Mesenchymal stem cell (in vitro differentiated cells and primary cell): Measurements from ENCODE around the gene HABP4.

ENCODE experiments used
- DNase-seq: peaks from one replicate; pipeline ENCODE4 v3.0.0-alpha.2; 2013
- H2AFZ ChIP-seq: one replicate; pipeline ENCODE4 v1.6.1; 2013; ENCODE audit warnings: low read depth, mild to moderate bottlenecking, control low read depth, inconsistent platforms, low read length, moderate library complexity
- H2AK5ac ChIP-seq: 2 replicates; pipeline ENCODE4 v1.6.1; 2013; ENCODE audit warnings: low read length, moderate library complexity, mild to moderate bottlenecking, inconsistent platforms; ENCODE audit not compliant: severe bottlenecking
- H2BK120ac ChIP-seq: one replicate; pipeline ENCODE4 v1.6.1; 2013; ENCODE audit warnings: low read depth, mild to moderate bottlenecking, inconsistent platforms, low read length, moderate library complexity
- H2BK12ac ChIP-seq, 2 experiments: one replicate each; pipeline ENCODE4 v1.6.1; 2013; ENCODE audit warnings: inconsistent platforms in 2 of 2, low read length in 2 of 2, mild to moderate bottlenecking in 2 of 2, moderate library complexity in 2 of 2, control low read depth in 1 of 2
- H2BK15ac ChIP-seq: one replicate; pipeline ENCODE4 v1.6.1; 2013; ENCODE audit warnings: mild to moderate bottlenecking, low read depth, inconsistent platforms; ENCODE audit not compliant: poor library complexity, severe bottlenecking
- H2BK5ac ChIP-seq: 2 replicates; pipeline ENCODE4 v1.6.1; 2013; ENCODE audit warnings: low read depth, mild to moderate bottlenecking, low read length, control low read depth, inconsistent platforms; ENCODE audit not compliant: poor library complexity, severe bottlenecking
- H3K14ac ChIP-seq, 2 experiments: one replicate each; pipeline ENCODE4 v1.6.1; 2013; ENCODE audit warnings: inconsistent platforms in 2 of 2, low read length in 2 of 2, control low read depth in 1 of 2, mild to moderate bottlenecking in 1 of 2, moderate library complexity in 1 of 2
- H3K18ac ChIP-seq, 2 experiments: one replicate each; pipeline ENCODE4 v1.6.1; 2013; ENCODE audit warnings: inconsistent platforms in 2 of 2, low read length in 2 of 2, control low read depth in 1 of 2, low read depth in 1 of 2, mild to moderate bottlenecking in 1 of 2
- H3K23ac ChIP-seq, 2 experiments: one replicate each; pipeline ENCODE4 v1.6.1; 2013; ENCODE audit warnings: inconsistent platforms in 2 of 2, low read length in 2 of 2, mild to moderate bottlenecking in 2 of 2, moderate library complexity in 2 of 2, control low read depth in 1 of 2
- H3K27ac ChIP-seq: 2 replicates; pipeline ENCODE4 v1.5.1; 2013; ENCODE audit warnings: mild to moderate bottlenecking, moderate library complexity, low read length, control low read depth, inconsistent platforms; ENCODE audit not compliant: poor library complexity, severe bottlenecking
- H3K27me3 ChIP-seq, 2 experiments: 2 replicates each; pipeline versions ENCODE4 v1.6.1 to v1.7.0; 2013; ENCODE audit warnings: low read length in 2 of 2, mild to moderate bottlenecking in 2 of 2, moderate library complexity in 2 of 2, control low read depth in 1 of 2, inconsistent platforms in 1 of 2; ENCODE audit not compliant: control insufficient read depth in 1 of 2, insufficient read depth in 1 of 2
- H3K36me3 ChIP-seq, 2 experiments: 2 replicates each; pipeline versions ENCODE4 v1.6.1 to v1.7.0; 2013; ENCODE audit warnings: low read length in 2 of 2, control low read depth in 1 of 2, inconsistent platforms in 1 of 2, low read depth in 1 of 2, mild to moderate bottlenecking in 1 of 2; ENCODE audit not compliant: insufficient read depth in 2 of 2, control insufficient read depth in 1 of 2
- H3K4ac ChIP-seq, 2 experiments: one replicate each; pipeline ENCODE4 v1.6.1; 2013; ENCODE audit warnings: inconsistent platforms in 2 of 2, low read length in 2 of 2, mild to moderate bottlenecking in 2 of 2, moderate library complexity in 2 of 2, control low read depth in 1 of 2, low read depth in 1 of 2
- H3K4me1 ChIP-seq: 2 replicates; pipeline ENCODE4 v1.6.1; 2013; ENCODE audit warnings: low read depth, low read length, control low read depth; ENCODE audit not compliant: control insufficient read depth, insufficient read depth
- H3K4me2 ChIP-seq: 2 replicates; pipeline ENCODE4 v1.6.1; 2013; ENCODE audit warnings: low read length, mild to moderate bottlenecking, inconsistent platforms; ENCODE audit not compliant: poor library complexity, severe bottlenecking
- H3K4me3 ChIP-seq, 2 experiments: 2 replicates each; pipeline versions ENCODE4 v1.5.1 to v1.7.0; 2013; ENCODE audit warnings: low read length in 2 of 2, mild to moderate bottlenecking in 2 of 2, control low read depth in 1 of 2, low read depth in 1 of 2; ENCODE audit not compliant: insufficient read depth in 1 of 2
- H3K79me1 ChIP-seq: replicated peaks from 2 replicates; pipeline ENCODE4 v1.6.1; 2013; ENCODE audit warnings: mild to moderate bottlenecking, control low read depth, low read length, inconsistent platforms; ENCODE audit not compliant: poor library complexity, severe bottlenecking
- H3K9ac ChIP-seq: 2 replicates; pipeline ENCODE4 v1.7.0; 2013; ENCODE audit warnings: mild to moderate bottlenecking, low read length, moderate library complexity
- H3K9me3 ChIP-seq: 2 replicates; pipeline ENCODE4 v1.7.0; 2013; ENCODE audit warnings: mild to moderate bottlenecking, low read length; ENCODE audit not compliant: control insufficient read depth
- H4K8ac ChIP-seq: one replicate; pipeline ENCODE4 v1.6.1; 2013; ENCODE audit warnings: inconsistent platforms, mild to moderate bottlenecking, low read length, moderate library complexity
- H4K91ac ChIP-seq: one replicate; pipeline ENCODE4 v1.6.1; 2013; ENCODE audit warnings: mild to moderate bottlenecking, low read length, inconsistent platforms
- WGBS: methylation state at CpG from one replicate; pipeline ENCODE4 v1.1.7; 2013; ENCODE audit warnings: mixed read lengths; 5-methylcytosine and 5-hydroxymethylcytosine counted together

HABP4 gene

DNA sequence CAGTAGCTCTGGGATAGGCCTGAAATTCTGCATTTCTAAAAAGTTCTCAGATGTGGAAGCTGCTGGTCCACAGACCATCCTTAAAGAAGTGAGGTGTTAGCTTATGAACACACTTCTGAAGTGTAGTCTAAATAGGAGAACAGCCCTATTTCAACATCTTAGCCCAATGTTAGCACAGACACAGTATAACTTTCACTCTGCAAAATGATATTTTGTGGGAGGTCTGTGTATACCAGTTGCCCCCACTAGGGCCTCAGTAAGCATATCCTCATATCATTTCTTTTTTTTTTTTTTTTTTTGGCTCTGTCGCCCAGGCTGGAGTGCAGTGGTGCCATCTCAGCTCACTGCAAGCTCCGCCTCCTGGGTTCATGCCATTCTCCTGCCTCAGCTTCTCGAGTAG lies 7.5 kb upstream of the HABP4 start:
- no peak overlapping the region for H2BK12ac ChIP-seq
- H3K4me2 ChIP-seq: no peak overlapping the region
- no peak overlapping the region for H2AFZ ChIP-seq
- H4K91ac ChIP-seq: no peak overlapping the region
- no peaks in the 10 kb centered on the region for H3K9me3 ChIP-seq
- no peaks in the 10 kb centered on the region for H3K79me1 ChIP-seq
- H3K4me3 ChIP-seq: no peak overlapping the region
- H3K27me3 ChIP-seq: no peaks in the 10 kb centered on the region
- H3K27ac ChIP-seq: no peak overlapping the region
- H3K23ac ChIP-seq: no peak overlapping the region
- H2BK15ac ChIP-seq: no peak overlapping the region
- no peaks in the 10 kb centered on the region for H3K4me1 ChIP-seq
- WGBS: 100% methylated on average over 3 of the region's 3 CpGs
- H3K36me3 ChIP-seq: no peaks in the 10 kb centered on the region
- H2BK5ac ChIP-seq: no peak overlapping the region
- no peak overlapping the region for H2AK5ac ChIP-seq
- no peak overlapping the region for H3K9ac ChIP-seq
- no peak overlapping the region for H3K14ac ChIP-seq
- no peak overlapping the region for H2BK120ac ChIP-seq
- H4K8ac ChIP-seq: no peak overlapping the region
- H3K4ac ChIP-seq: no peak overlapping the region
- no peak overlapping the region for H3K18ac ChIP-seq
- no peak for DNase-seq

DNA sequence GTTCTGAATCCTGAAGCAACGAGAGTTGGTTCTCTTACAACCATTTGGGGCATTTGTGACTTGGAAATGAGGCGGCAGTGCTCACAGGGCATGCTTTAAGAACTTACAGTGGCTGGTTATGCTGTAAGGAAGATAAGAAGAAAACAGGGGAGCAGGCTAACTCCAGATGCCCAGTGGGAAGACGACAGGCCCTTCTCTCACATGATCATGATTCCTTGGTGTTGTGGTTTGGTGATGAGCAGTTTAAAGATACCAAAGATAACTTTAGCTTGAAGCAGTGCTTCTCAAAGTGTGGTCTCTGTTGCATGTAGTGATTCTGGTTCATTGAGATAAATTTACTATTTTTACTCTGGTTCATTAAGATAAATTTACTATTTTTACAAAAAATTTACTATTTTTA lies 2.6 kb upstream of the HABP4 start:
- no peak overlapping the region for H3K4me2 ChIP-seq
- H3K4me1 ChIP-seq: no peaks in the 10 kb centered on the region
- H2AFZ ChIP-seq: no peak overlapping the region
- no peak overlapping the region for H3K23ac ChIP-seq
- H2BK120ac ChIP-seq: no peak overlapping the region
- 72% methylated on average over 3 of the region's 3 CpGs for WGBS
- H3K79me1 ChIP-seq: peaks cover 2% of the 10 kb centered on the region
- no peaks in the 10 kb centered on the region for H3K27me3 ChIP-seq
- peak overlapping the region; percentile 53 for H2AK5ac ChIP-seq
- H3K9ac ChIP-seq: no peak overlapping the region
- H3K4ac ChIP-seq: no peak overlapping the region
- H3K9me3 ChIP-seq: no peaks in the 10 kb centered on the region
- H3K27ac ChIP-seq: no peak overlapping the region
- no peak overlapping the region for H2BK12ac ChIP-seq
- H3K36me3 ChIP-seq: no peaks in the 10 kb centered on the region
- H3K4me3 ChIP-seq: no peak overlapping the region
- H3K14ac ChIP-seq: no peak overlapping the region
- no peak overlapping the region for H3K18ac ChIP-seq
- H4K8ac ChIP-seq: no peak overlapping the region
- peak; percentile 66 for DNase-seq
- H2BK5ac ChIP-seq: no peak overlapping the region
- no peak overlapping the region for H4K91ac ChIP-seq
- H2BK15ac ChIP-seq: no peak overlapping the region

DNA sequence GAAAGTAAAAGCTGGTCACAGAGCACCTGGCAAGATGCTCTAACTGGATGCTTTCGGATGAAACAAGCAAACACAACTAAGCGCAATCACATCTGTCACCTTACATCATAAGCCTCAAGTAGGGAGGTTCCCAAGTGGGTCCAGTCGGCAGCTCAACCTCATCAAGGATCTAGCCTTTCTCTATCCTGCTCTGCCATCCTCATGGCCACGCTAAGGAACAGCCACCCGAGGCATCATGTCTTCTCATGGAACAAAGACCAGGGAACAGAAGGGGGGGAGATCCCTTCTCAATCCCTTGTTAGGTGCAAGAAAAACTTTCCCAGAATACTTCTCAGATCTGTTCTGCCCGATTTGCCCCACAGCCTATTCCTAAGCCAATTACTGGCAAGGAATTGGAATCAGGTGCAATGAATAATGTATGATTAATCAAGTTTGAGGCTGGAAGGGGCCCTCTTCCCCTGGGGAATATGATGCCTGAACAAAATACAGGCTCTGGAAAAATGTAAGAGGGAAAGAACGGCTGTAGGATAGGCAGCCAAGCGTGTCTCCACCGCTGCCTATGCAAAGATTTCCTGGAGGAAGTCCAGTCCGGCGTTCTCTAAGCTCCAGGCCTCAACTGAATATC lies 1.3 kb upstream of the HABP4 start:
- Histone ChIP-seq H3K4ac (no peak overlapping the region), H3K18ac (no peak overlapping the region), H3K9me3 (no peaks in the 10 kb centered on the region), H3K27ac (no peak overlapping the region), H3K23ac (no peak overlapping the region), H2AK5ac (no peak overlapping the region), H3K9ac (no peak overlapping the region), H3K4me2 (no peak overlapping the region), H3K27me3 (no peaks in the 10 kb centered on the region), H3K4me1 (no peaks in the 10 kb centered on the region), H4K8ac (no peak overlapping the region), H3K14ac (no peak overlapping the region), H4K91ac (no peak overlapping the region), H2BK5ac (no peak overlapping the region), H2AFZ (no peak overlapping the region), H3K79me1 (peaks cover 2% of the 10 kb centered on the region), H2BK12ac (no peak overlapping the region), H3K36me3 (no peaks in the 10 kb centered on the region), H3K4me3 (no peak overlapping the region), H2BK120ac (no peak overlapping the region), H2BK15ac (no peak overlapping the region)
- WGBS: 96% methylated on average over 10 of the region's 11 CpGs
- no peak for DNase-seq

DNA sequence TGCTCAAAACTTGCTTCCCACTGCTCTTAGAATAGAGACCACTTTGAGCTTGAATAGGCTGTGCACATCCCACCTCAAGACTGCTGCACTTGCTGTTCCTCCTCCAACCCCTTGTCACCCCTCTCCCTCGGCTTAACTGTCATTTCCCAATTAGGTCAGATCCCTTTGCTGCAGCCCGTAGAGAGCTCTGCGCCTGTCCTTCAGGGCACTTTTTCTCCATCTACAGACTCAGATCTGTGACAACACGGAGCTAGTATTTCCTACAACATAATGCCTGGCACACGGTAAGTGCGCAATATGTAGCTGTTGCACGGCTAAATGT lies 485 bp upstream of the HABP4 start:
- 3% methylated on average over 7 of the region's 7 CpGs for WGBS
- H3K14ac ChIP-seq: no peak overlapping the region
- H2AK5ac ChIP-seq: no peak overlapping the region

More for the DNA sequence above, 485 bp upstream of the HABP4 start:
- Histone ChIP-seq H3K9ac (peak overlapping the region; percentile 93), H3K4me3 (peak overlapping the region; percentile 38 to 78), H2BK5ac (no peak overlapping the region), H3K4me2 (peak overlapping the region; percentile 30), H4K91ac (no peak overlapping the region), H2BK12ac (no peak overlapping the region), H2AFZ (peak overlapping the region; percentile 87), H3K27me3 (no peaks in the 10 kb centered on the region), H3K4me1 (no peaks in the 10 kb centered on the region), H3K9me3 (no peaks in the 10 kb centered on the region), H4K8ac (no peak overlapping the region), H3K36me3 (no peaks in the 10 kb centered on the region), H2BK120ac (no peak overlapping the region), H2BK15ac (no peak overlapping the region), H3K23ac (no peak overlapping the region), H3K4ac (peak overlapping the region in 1 of 2 experiments; percentile 32), H3K27ac (no peak overlapping the region), H3K18ac (peak overlapping the region in 1 of 2 experiments; percentile 14), H3K79me1 (peaks cover 2% of the 10 kb centered on the region)
- no peak for DNase-seq
